Raji (cell line): ENCODE data around the gene CPLANE2.

Experiments used
- POLR2A ChIP-seq: IDR thresholded peaks from 2 replicates; pipeline ENCODE4 v1.6.1; 2011; ENCODE audit warnings: low read depth, low read length, control low read depth; ENCODE audit not compliant: insufficient read depth

CPLANE2 gene, protein sequence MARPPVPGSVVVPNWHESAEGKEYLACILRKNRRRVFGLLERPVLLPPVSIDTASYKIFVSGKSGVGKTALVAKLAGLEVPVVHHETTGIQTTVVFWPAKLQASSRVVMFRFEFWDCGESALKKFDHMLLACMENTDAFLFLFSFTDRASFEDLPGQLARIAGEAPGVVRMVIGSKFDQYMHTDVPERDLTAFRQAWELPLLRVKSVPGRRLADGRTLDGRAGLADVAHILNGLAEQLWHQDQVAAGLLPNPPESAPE

DNA sequence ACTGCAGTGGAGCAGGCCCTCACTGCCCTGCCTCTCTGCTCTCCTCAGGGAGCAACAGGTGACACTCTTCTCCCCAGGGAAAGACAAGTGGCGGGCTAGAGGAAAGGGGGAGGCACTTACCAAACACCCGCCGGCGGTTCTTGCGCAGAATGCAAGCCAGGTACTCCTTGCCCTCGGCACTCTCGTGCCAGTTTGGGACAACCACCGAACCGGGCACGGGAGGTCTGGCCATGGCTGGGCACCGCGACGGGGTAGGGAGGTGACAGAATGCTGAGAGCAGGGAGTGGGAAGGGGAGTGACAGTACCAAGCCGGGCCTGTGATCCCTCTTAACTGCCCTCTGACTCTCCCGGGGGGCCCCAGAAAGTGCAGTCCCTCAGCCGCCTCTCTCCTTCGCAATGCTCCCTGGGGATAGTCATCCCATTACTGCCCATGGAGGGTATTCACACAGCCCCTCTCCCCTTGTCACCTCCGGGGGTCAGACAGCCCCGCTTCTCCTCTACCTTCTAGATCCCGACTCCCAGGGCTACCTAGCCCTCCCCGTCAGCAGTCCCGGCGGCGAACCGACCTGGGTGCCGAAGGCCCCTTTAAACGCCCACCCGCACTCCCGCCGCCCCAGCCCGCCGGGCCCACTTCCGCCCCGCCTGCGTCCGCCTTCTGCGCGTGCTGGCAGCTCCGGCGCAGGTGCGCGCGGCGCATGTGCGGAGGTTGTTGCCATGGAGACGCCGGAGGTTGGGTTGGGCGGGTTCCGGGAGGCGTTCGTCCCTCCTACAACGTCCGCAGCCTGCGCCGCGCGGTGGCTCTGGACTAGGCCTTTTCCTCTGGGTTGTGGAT lies at the start of gene CPLANE2:
Gene CPLANE2, minus strand, starts transcription at position 673 of the 832 bp plus-strand sequence. Its CDS starts 441 bp downstream, at position 232.
- TF ChIP-seq POLR2A = peak; percentile 94

DNA sequence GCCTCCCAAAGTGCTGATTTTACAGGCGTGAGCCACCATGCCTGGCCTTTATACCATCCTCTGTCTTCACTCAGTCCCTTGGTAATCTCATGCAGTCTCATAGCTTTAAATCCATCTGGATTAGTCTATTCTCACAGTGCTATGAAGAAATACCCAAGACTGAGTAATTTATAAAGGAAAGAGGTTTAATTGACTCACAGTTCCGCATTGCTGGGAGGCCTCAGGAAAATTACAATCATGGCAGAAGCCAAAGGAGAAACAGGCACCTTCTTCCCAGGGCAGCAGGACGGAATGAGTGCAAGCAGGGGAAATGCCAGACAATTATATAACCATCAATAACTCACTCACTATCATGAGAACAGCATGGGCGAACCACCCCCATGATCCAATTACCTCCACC lies 49.1 kb upstream of the CPLANE2 start:
- no peak for TF ChIP-seq POLR2A

DNA sequence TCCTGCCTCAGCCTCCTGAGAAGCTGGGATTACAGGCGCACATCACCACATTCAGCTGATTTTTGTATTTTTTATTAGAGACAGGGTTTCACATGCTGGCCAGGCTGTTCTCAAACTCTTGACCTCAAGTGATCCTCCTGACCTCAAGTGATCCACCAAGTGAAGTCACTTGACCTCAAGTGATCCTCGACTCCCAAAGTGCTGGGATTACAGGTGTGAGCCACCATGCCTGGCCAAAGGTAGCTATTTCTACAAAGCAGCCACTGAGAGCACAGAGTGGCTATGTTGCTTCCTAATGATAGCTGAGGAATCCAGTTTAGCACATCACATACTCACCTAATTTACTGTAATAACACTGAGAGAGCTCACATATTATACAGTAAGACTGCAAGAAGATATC lies 44.8 kb upstream of the CPLANE2 start:
- TF ChIP-seq POLR2A = no peak

DNA sequence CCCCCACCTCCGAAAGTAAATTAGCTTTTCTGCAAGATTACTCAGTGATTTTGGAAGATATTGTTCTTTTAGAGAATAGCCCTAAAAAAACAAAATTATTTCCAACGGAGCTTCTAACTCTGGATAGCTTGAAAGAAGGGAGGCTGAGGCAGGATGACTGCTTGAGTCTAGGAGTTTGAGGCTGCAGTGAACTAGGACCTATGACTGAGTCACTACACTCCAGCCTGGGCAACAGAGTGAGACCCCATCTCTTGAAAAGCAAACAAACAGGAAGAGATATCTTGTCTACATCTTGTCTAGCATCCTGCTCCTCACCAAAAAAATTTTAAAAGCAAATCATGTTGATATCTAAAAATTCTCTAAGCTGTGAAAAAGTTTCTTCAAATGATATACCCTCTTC lies 42.2 kb upstream of the CPLANE2 start:
- TF ChIP-seq POLR2A = no peak

DNA sequence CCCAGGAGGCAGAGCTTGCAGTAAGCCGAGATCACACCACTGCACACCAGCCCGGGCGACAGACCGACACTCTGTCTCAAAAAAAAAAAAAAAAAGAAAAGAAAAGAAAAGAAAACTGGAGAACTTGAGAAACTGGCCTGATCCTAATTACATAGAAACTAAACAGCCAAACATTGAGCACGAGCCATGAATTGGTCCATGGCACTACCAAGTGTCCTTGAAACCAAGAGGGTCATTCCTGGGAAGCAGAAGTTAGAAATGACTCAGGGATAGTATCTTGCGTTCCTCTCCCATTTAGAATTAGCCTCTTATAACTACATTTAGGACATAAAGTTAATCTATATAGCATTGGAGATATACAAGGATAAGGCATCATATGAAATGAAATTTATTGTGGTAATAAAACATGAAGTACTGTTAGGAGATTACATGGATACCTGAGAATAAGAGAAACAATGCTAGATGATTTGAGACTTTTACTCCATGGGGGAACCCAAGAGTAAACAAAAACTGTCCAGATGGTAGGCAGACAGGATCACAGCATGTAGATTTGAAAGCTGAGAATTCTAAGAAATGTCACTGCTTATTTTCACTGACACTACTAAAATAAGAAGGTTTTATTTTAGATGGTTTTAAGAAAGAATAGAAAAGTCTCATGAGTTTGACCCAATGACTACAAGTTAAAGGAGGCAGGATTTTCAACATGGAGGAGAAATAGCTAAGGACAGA lies 39.5 kb upstream of the CPLANE2 start:
- TF ChIP-seq POLR2A = no peak

DNA sequence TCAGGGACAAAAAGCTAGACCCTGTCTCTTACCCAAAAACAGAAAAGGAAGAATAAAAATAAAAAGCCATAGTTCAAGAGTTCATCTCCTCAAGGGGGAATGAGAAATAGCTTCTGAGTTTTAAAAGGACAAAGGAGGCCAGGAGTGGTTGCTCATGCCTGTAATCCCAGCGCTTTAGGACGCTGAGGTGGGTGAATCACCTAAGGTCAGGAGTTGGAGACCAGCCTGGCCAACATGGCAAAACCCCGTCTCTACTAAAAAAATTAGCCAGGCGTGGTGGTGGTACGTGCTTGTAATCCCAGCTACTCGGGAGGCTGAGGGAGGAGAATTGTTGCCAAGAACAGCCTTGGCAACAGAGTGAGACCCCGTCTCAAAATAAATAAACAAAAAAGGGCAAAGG lies 38.6 kb upstream of the CPLANE2 start:
- TF ChIP-seq POLR2A = no peak

DNA sequence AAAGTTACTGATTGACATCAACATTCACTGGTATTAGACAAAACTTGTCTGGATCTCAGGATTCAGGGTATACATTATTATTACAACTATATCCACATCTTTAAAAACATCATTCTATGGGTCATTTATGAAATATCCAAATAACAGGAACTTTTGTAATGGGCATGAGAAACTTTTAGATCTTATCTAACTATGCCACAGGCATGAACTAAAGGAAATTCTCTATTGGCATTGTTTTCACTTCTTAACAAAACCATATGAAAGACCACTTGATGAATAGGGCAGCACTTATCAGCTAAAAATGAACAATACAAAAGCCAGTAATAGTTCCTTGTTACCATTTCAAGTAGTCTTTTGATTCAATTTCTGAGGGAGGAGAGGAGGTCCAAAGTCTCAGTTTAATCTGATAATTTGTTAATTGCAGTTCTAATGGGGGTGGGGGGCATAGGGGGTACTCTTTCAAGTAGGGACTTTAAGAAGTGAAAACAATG lies 30.8 kb upstream of the CPLANE2 start:
- TF ChIP-seq POLR2A = no peak

DNA sequence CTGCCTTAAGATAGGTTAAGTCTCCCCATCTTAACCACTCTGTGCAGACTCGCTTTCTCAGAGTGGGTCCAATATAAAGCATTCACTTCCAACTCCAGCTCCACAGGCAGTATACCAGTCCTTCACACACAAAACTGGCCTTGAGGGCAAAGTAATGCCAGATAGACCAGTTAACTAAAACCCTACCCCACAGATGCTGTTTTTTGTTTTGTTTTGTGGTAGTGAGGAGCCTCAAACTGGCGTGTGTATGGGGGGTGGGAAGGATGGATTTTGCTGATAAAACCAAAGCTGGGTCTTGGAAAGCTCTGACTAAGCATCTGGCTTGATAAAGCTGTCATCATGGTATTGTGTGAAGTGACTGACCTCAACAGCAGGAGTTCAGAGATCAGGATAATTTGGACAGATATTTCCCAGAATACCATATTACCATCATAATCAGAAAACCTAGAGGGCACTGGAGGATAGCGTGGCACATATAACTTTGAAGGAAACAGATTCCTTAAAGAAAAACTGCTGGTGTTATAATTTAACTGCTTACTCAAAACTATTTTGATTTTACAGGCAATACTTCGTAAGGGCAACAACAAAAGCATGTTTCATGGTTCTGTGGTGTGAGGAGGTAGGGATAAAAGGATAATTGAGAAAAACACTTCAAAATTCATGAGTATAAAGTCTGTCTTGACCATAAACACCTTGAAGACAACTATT lies 29.6 kb upstream of the CPLANE2 start:
- TF ChIP-seq POLR2A = no peak

DNA sequence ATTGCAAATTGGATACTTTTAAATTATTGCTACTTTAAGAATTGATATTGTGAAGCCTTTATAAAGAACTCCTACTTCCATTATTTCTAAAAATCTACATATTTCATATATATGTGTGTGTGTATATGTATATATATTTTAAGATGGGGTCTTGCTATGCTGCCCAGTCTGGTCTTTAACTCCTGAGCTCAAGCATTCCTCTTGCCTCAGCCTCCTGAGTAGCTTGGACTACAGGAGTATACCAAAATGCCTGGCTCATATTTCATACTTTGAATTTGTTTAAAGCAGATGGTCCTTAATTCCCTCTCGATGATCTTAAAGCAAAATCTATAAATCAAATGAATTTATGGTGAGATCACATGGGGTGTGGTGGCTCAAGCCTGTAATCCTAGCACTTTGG lies 25.1 kb upstream of the CPLANE2 start:
- TF ChIP-seq POLR2A = no peak

DNA sequence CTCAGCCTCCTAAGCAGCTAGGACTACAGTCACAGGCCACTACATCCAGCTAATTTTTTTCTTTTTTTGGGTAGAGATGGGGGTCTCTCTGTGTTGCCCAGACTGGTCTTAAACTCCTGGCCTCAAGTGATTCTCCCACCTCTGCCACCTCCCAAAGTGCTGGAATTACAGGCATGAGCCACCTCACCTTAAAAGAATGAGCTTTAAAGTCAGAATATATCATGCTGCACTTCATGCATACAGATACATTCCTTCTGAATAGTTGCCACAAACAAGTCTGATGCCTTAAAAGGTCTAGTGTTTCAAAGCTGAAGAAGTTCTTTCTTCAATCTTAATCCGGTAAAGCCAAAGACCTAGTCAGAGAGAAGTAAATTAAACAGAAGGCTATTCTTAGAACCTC lies 23.8 kb upstream of the CPLANE2 start:
- TF ChIP-seq POLR2A = no peak

DNA sequence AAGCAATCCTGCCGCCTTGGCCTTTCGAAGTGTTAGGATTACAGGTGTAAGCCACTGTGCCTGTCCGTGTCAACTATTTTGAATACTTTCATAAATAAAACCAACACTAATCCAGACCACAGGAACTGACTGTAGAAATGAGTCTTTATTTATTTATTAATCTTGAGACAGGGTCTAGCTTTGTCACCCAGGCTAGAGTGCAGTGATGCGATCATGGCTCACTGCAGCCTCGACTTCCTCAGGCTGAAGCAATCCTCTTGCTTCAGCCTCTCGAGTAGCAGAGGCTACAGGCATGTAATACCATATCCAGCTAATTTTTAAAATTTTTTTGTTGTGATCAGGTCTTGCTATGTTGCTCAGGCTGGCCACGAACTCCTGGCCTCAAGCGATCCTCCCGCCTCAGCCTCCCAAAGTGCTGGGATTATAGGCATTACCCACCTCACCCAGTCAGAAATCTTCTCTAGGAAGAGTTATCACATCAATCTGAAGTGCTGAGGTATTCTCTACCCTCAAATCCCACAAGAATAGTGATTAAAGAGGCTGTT lies 21.7 kb upstream of the CPLANE2 start:
- no peak for TF ChIP-seq POLR2A

DNA sequence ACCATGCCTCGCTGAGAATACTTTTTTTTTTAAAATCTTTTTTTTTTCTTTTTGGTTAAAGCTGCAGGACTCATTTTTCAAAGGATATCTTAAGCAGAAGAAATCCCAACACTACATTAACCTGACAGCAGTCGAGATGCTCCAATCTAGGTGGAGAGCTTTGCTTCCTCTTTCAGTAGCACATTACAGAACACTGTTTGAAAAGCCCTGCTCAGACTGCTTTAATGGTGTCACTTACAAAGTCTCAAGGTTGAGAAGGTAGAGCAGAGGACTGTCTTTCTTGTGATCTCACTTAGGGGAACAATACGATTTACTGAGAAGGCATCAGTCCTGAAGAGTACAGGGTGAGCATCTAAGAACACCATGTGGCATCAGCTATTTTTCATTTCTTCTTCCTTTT lies 21.0 kb upstream of the CPLANE2 start:
- no peak for TF ChIP-seq POLR2A

DNA sequence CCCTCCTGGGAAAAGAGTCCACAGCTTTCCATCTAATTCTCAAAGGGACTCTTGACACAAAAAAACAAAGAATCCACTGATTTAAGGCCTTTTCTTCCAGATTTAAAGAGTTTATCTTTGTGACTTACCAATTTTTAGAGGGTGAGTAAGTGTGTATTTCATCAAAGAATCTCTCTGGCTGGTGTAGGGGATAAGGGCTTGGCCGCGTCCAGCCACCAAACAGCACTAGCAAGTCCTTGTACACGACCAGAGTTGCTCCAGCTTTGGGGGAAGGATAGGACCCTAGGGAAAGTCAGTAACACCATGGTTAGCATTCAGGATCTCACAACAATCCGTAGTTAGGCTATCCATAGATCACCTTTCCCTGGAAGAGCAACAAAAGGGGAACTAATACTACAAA lies 19.5 kb upstream of the CPLANE2 start:
- TF ChIP-seq POLR2A = no peak

DNA sequence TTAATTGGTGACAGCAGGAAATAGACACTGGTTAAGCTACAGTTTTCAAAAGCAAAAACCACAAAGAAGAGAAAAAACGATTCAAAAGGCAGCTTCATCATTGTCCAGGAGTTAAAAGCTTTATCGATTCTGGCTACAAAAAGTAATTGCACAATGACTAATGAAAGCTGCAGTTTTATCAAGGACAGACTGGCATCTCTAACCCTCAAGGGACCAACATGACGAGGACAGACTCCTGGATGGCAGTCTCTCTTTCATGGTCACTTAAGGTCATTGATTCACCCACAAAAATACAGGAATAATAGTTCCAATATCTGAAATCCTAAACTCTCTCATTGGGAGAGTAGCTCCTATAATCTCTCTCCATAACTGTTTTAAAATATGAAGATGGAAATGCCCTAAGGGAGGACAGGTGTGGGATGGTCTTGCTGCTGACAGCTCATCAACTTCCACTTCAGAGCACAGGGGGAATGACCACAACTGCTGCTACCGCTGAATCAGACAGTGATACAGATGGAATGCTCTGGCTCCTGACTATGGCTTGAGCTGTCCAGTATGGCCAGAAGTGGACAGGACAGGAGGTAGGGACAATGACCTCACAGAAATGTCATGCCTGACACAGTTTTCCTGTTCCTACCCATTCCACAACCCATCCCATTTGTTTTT lies 17.4 kb upstream of the CPLANE2 start:
- TF ChIP-seq POLR2A = no peak
